ENCODE data around the gene NFATC2.

Gene NFATC2

DNA sequence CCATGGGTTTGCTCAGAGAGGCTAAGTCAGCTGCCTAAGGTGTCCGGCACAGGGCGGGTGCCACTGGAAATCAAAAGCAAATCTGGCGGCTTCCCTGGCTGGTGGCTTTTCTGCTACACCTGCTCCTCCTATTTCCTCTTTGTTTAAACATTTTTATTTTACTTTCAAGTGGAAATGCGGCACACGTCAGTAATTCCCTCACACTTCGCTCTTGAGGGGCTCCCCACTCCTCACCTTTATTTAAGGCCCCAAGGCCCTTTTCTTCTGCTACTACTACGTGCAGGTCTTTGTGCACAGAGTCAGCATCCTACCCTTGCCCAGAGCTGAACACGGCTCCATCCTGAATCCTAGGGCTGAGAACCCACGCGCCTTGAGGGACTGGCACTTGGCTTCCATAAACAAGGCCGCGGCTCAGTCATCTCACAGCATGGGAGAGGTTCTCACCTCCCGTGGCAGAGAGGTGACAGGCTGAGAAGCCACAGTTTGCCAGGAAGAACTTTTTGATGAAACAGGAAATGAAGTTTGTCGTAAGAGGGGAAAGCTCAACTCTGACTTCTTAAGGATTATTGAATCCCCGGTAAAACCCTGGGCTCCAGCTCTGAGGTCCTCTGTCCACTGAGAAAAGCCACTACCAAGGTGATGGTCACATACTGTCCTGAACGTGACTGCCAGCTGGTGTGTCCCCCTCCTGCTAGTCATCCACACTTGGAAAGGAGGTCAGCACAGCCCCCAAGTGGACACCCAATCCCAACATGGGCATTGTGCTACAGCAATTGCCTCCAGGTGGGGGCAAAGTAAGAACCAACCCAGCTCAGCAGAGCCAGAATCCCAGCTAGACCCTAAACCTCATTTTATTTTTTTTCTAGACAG, 48.0 kb downstream of the NFATC2 start:
- no peaks in the 10 kb centered on the region; the same call in 1 of the 2 replicates for H3K4me1 ChIP-seq (ENCODE audit: insufficient read depth, low read length)
- H3K9ac ChIP-seq (ENCODE audit: low read depth, low read length), result no peak overlapping the region
- H3K9me3 ChIP-seq (ENCODE audit: control insufficient read depth, insufficient read depth, low read length), result no peaks in the 10 kb centered on the region
- no peaks in the 10 kb centered on the region for H3K36me3 ChIP-seq (ENCODE audit: insufficient read depth, low read length)

DNA sequence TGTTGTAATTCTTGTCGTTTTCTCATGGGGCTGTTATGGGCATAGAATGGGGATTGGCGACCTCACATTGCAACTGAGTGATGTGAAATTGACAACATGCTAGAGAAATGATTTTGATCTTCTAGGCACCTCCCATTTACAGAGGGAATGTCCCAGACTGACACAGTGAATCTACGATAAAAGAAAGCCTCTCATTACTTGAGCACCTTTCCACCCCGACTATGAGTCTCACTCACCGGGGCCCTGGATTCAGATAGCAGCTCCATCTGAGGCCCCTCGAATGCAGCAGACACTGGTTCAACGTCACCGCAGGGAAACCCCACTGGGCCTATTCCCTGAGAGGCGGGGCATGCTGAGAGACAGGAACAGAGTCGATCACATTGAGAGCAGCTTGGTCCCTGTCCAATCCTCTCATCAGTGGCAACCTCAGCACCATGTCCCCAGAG, 49.1 kb downstream of the NFATC2 start:
- Histone ChIP-seq H3K36me3 (ENCODE audit: insufficient read depth, low read length) (no peaks in the 10 kb centered on the region), H3K4me1 (ENCODE audit: insufficient read depth, low read length) (peaks cover 1% of the 10 kb centered on the region; the same call in 1 of the 2 replicates), H3K9me3 (ENCODE audit: control insufficient read depth, insufficient read depth, low read length) (no peaks in the 10 kb centered on the region), H3K9ac (ENCODE audit: low read depth, low read length) (no peak overlapping the region)

DNA sequence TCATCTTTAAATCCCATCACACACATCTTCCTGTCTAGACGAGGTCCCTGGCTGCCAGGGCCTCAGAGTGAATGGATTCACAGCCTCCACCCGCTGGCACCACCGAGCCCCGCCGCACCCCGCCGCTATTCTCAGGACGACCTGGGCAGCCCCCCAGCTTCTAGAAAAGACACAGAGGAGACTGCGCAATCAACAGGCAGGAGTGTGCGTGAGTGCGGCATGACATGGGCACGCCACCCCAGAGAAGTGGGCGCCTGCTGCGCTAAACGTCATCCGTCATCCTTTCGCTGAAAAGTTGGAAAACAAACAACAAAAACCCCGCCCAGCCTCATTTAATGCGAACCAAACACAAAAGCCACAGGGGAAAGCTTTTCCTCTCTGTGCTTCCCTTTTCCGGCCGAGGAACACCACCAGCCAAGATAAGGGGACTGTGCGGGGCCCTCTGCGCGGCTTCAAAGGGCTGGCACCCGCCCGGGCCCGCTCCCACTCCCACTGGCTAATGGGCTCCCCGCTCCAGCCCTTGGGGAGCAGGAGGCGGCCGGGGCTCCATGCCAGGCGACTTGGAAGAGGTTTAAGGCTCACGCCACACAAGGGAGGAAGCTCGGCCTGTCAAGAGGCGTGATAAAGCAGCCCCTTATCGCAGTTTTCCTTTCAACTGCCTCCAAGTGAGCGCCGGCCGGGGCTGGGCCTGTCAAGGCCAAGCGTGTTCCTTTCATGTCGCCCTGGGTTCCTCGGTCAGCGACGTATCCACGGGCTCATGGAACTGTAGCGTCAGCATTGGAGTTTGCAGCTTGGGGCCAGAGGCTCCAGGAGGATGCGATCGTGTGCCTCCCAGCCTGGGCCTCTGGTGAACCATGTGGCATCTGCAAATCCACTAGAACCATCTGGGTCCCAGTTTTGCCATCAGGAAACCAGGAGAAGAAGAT, 50.1 kb downstream of the NFATC2 start:
- Histone ChIP-seq H3K4me1 (ENCODE audit: insufficient read depth, low read length) (peaks cover 8% of the 10 kb centered on the region; the same call in 1 of the 2 replicates), H3K36me3 (ENCODE audit: insufficient read depth, low read length) (no peaks in the 10 kb centered on the region), H3K9ac (ENCODE audit: low read depth, low read length) (no peak overlapping the region), H3K9me3 (ENCODE audit: control insufficient read depth, insufficient read depth, low read length) (no peaks in the 10 kb centered on the region)

DNA sequence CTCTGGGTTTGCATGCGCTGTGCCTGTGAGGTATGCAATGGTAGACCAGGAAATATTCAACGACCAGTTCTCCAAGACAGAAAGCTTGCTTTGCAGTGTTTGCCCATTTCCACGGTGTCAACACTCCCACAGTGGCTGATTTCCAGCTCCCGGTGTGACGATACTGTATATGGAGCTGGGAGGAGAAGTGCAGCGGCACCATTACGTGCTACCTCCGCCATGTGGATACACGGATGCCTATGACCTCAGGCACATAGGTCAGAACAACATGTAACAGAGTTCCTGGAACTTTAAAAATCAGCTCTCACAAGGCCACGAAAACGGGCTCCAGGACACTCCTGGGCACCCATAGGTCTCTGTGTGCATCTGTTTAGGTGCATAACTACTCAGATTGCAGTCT, 51.1 kb downstream of the NFATC2 start:
- H3K36me3 ChIP-seq (ENCODE audit: insufficient read depth, low read length), result no peaks in the 10 kb centered on the region
- H3K4me1 ChIP-seq (ENCODE audit: insufficient read depth, low read length), result peaks cover 8% of the 10 kb centered on the region; the same call in 1 of the 2 replicates
- no peaks in the 10 kb centered on the region for H3K9me3 ChIP-seq (ENCODE audit: control insufficient read depth, insufficient read depth, low read length)
- no peak overlapping the region for H3K9ac ChIP-seq (ENCODE audit: low read depth, low read length)

DNA sequence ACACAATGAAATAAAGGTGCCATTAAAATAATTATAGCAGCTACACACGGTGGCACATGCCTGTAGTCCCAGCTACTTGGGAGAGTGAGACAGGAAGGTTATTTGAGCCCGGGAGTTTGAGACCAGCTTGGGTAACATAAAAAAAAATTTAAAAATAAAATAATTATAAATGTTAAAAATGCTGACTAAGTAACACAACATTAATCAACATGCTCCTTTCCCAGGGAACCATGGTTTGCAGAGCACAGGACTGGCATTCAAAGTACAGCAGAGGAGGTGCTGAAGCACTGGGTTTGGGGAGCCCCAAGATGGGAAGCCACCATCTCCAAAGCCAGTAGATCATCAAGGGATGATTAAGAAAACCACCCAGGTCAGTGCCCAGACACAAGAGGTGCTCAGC, 51.9 kb downstream of the NFATC2 start:
- H3K4me1 ChIP-seq (ENCODE audit: insufficient read depth, low read length), result peaks cover 8% of the 10 kb centered on the region; the same call in 1 of the 2 replicates
- H3K9me3 ChIP-seq (ENCODE audit: control insufficient read depth, insufficient read depth, low read length), result no peaks in the 10 kb centered on the region
- H3K9ac ChIP-seq (ENCODE audit: low read depth, low read length), result no peak overlapping the region
- H3K36me3 ChIP-seq (ENCODE audit: insufficient read depth, low read length), result no peaks in the 10 kb centered on the region

DNA sequence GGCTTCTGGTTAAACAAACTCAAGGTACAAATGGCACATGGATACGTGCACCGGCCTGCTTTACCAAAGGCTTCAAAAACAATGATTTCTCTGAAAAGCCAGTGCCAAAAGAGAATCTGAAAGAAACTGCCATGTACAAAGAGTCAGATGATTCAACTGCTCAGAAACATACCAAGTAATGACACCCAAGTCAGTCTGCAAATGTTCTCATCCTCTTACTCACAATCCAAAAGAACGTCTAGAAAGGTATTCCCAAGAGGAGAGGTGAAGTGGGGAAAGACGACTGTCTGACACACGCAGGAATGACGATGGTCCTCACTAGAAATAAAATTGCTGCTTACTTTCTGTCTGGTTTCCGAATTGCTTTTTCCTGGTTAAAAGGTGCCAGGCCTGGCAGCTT, 52.9 kb downstream of the NFATC2 start:
- no peak overlapping the region for H3K9ac ChIP-seq (ENCODE audit: low read depth, low read length)
- H3K9me3 ChIP-seq (ENCODE audit: control insufficient read depth, insufficient read depth, low read length), result no peaks in the 10 kb centered on the region
- H3K4me1 ChIP-seq (ENCODE audit: insufficient read depth, low read length), result peaks cover 8% of the 10 kb centered on the region; the same call in 1 of the 2 replicates
- no peaks in the 10 kb centered on the region for H3K36me3 ChIP-seq (ENCODE audit: insufficient read depth, low read length)

DNA sequence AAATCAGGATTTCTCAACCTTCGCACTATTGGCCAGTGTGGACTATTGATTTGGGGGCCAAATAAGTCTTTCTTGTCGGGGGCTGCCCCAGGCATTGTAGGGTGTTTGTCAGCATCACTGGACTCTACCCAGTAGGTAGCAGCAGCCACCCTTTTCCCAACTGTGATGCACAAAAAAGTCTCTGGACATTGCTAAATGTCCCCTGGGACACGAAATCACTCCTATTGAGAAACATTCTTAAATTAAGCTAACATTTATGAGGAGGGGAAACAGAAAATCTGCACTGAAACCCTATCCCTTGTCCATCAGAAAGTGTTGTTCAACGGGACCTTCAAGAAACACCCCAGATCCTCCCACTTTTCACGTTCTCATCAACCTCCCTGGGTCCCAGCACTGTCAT, 54.2 kb downstream of the NFATC2 start:
- H3K4me1 ChIP-seq (ENCODE audit: insufficient read depth, low read length), result peaks cover 8% of the 10 kb centered on the region; the same call in 1 of the 2 replicates
- H3K36me3 ChIP-seq (ENCODE audit: insufficient read depth, low read length), result no peaks in the 10 kb centered on the region
- no peaks in the 10 kb centered on the region for H3K9me3 ChIP-seq (ENCODE audit: control insufficient read depth, insufficient read depth, low read length)
- H3K9ac ChIP-seq (ENCODE audit: low read depth, low read length), result no peak overlapping the region

DNA sequence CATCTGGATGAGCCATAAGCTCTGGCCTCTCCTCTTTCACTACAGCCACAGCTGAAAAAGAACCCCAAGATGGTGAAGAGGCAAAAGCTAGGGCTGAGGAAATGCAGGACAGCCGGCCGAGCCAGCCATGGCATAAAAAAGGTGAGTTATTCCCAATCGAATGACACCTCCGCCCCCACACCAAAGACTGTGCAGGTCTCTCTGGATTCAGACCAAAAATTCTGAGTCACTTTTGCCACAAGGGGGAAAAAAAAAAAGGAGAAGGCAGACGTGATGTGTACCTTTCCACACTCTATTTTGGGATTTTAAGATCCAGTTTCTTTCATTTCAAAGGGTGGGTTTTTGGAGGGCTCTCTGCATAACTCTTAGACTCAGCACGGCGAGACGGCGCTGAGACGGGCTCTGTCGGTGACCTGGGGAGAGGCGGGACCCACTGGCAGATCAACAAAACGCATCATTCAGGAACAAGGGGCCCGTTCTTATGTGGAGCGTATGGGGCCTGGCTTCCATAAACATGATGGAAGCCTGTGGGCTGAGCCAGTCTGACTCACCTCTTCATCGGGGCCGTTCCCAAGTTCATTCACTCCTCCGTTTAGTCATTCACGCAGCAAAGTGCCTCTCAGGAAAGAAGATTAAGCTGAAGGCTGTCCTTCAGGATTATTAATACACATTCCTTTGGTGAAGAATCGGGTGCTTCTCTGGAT, 54.8 kb downstream of the NFATC2 start:
- Histone ChIP-seq H3K4me1 (ENCODE audit: insufficient read depth, low read length) (peaks cover 8% of the 10 kb centered on the region; the same call in 1 of the 2 replicates), H3K9ac (ENCODE audit: low read depth, low read length) (no peak overlapping the region), H3K9me3 (ENCODE audit: control insufficient read depth, insufficient read depth, low read length) (no peaks in the 10 kb centered on the region), H3K36me3 (ENCODE audit: insufficient read depth, low read length) (no peaks in the 10 kb centered on the region)

DNA sequence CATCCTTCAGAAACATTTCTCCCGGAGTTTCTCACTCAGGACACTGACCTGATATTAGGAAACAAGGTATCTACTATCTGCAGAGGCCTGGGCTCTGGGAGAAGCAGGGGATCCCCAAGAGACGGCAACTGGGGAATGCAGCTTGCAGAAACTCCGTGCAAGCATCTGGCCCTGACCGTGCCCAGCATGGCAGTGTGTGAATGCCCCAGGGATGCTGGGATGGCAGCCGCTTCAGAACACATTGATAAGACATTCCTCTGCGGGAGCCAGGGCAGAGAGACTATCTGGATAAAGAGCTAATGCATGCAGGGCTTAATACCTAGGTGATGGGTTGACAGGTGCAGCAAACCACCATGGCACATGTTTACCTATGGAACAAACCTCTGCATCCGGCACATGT, 55.4 kb downstream of the NFATC2 start:
- no peaks in the 10 kb centered on the region for H3K36me3 ChIP-seq (ENCODE audit: insufficient read depth, low read length)
- H3K4me1 ChIP-seq (ENCODE audit: insufficient read depth, low read length), result peaks cover 8% of the 10 kb centered on the region; the same call in 1 of the 2 replicates
- no peak overlapping the region for H3K9ac ChIP-seq (ENCODE audit: low read depth, low read length)
- H3K9me3 ChIP-seq (ENCODE audit: control insufficient read depth, insufficient read depth, low read length), result no peaks in the 10 kb centered on the region

DNA sequence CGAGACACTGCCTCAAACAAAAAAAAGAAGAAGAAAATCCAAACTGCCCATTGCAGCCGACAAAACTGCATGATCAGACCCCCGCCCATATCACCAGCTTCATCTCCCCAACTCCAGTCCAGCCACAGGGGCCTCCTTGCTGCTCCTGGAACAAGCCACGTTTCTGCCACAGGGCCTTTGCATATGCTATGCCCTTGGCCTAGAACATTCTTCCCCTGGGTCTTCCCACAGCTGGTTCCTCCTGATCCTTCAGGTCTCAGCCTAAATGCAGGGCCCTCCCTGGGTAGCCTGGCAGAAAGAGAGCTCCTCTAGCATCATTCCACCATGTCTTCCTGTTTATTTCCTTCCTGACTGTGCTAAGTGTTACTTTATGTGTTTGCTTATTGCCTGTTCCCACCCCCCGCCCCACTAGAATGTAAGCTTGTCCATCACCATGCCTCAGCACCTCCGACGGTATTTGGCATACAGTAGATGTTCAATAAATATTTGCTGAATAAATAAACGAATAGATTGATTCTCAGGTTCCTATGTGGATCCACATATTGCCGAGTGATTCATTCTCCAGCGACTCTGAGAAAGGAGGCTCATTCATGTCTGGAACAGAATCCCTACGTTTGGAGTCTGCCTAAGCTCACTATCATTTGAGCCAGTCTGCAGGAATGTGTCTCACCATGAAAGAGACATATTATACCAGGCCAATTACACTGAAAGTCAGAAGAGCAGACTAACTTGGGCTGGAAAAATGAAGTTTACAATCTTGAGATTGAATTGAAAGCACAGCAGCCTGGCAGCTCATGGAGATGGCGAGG, 56.1 kb downstream of the NFATC2 start:
- Histone ChIP-seq H3K9ac (ENCODE audit: low read depth, low read length) (no peak overlapping the region), H3K4me1 (ENCODE audit: insufficient read depth, low read length) (peaks cover 8% of the 10 kb centered on the region; the same call in 1 of the 2 replicates), H3K36me3 (ENCODE audit: insufficient read depth, low read length) (no peaks in the 10 kb centered on the region), H3K9me3 (ENCODE audit: control insufficient read depth, insufficient read depth, low read length) (no peaks in the 10 kb centered on the region)

DNA sequence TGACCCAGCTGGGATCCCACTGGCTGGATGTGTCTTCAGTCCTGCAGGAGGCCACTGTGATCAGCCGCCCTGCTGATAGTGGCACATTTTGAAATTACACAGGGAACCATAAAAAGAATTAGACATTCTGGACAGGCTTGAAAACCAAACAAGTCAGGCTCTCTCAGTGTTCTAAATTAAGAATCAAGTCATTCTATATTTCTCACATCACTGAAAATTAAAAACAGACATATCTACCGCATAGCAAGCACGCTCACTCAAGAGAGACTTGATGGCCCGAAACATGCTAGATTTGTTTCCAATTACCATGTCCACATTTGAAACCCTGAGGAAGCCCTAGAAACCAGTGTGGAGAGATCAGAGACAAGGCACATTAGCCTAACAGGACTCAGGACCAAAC, 57.7 kb downstream of the NFATC2 start:
- Histone ChIP-seq H3K36me3 (ENCODE audit: insufficient read depth, low read length) (no peaks in the 10 kb centered on the region), H3K9ac (ENCODE audit: low read depth, low read length) (no peak overlapping the region), H3K9me3 (ENCODE audit: control insufficient read depth, insufficient read depth, low read length) (no peaks in the 10 kb centered on the region), H3K4me1 (ENCODE audit: insufficient read depth, low read length) (peaks cover 8% of the 10 kb centered on the region; the same call in 1 of the 2 replicates)

DNA sequence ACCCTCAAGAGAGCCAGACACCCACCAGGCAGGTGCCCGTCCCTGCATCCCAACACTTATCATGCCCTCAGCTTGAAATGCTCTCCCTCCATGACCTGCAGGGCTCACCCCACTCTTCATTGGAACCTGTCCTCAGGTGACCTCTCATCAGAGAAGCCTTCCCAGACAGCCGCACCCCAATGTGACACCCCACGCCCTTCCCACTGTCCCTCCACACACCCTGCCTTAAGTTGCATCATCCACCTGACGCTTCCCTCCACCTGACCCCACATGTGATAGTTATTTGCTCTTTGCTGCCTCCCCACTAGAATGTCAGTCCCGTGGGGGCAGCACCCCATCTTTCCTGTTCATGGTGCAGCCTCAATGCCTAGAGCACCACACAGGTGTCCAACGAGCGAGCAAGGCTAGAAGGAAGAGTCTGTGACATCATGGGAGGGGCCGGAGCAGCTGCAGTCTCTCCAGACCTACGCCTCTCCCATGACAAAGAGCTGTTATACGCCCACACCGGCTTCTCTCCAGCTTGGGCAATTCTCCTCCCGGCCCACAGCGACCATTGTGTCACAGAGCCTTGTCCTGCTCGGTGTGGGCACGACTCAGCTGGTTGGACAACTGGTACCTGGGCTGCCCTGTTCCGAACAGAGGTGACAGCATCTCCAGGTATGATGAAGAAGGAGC, 58.2 kb downstream of the NFATC2 start:
- peaks cover 8% of the 10 kb centered on the region; the same call in 1 of the 2 replicates for H3K4me1 ChIP-seq (ENCODE audit: insufficient read depth, low read length)
- H3K36me3 ChIP-seq (ENCODE audit: insufficient read depth, low read length), result no peaks in the 10 kb centered on the region
- H3K9me3 ChIP-seq (ENCODE audit: control insufficient read depth, insufficient read depth, low read length), result no peaks in the 10 kb centered on the region
- no peak overlapping the region for H3K9ac ChIP-seq (ENCODE audit: low read depth, low read length)
